Skeletal muscle tissue (tissue), 4 donors: Measurements from ENCODE around the gene MTA3. TPM values are rescaled to one million over a fixed set of nuclear protein-coding genes. Genes with fewer than 3 reads are reported as not detected.

ENCODE experiments used
- H3K27ac ChIP-seq: one replicate; pipeline ENCODE4 v1.7.0; 2013; ENCODE audit warnings: mild to moderate bottlenecking, low read depth, low read length, inconsistent platforms
- H3K27me3 ChIP-seq, 3 donors: one replicate each; pipeline ENCODE4 v1.7.0; 2013; ENCODE audit warnings: low read length in 3 of 3; ENCODE audit not compliant: control insufficient read depth in 3 of 3, insufficient read depth in 3 of 3
- H3K36me3 ChIP-seq, 3 donors: one replicate each; pipeline ENCODE4 v1.7.0; 2013; ENCODE audit warnings: low read length in 3 of 3; ENCODE audit not compliant: control insufficient read depth in 3 of 3, insufficient read depth in 3 of 3
- H3K4me1 ChIP-seq, 3 donors: one replicate each; pipeline ENCODE4 v1.7.0; 2013; ENCODE audit warnings: low read length in 3 of 3, mild to moderate bottlenecking in 3 of 3; ENCODE audit not compliant: control insufficient read depth in 3 of 3, insufficient read depth in 3 of 3
- H3K4me3 ChIP-seq, 3 donors: one replicate each; pipeline ENCODE4 v1.7.0; 2013; ENCODE audit warnings: low read length in 3 of 3
- H3K9ac ChIP-seq, 3 donors: one replicate each; pipeline ENCODE4 v1.7.0; 2013; ENCODE audit warnings: low read length in 3 of 3, mild to moderate bottlenecking in 3 of 3, moderate library complexity in 2 of 3, low read depth in 1 of 3
- H3K9me3 ChIP-seq, 3 donors: one replicate each; pipeline ENCODE4 v1.7.0; 2013; ENCODE audit warnings: low read length in 3 of 3; ENCODE audit not compliant: control insufficient read depth in 3 of 3
- total RNA-seq: library from RNA; depleted of rRNA; stranded (reverse); fragments of >200 nt; gene quantifications from one replicate; pipeline ENCODE4 v1.2.3, GENCODE V29; 2014
- donor health status: Osteomylitis.

MTA3 gene
- total RNA-seq, 1 donor from 2014 or later = 26.6 TPM

DNA sequence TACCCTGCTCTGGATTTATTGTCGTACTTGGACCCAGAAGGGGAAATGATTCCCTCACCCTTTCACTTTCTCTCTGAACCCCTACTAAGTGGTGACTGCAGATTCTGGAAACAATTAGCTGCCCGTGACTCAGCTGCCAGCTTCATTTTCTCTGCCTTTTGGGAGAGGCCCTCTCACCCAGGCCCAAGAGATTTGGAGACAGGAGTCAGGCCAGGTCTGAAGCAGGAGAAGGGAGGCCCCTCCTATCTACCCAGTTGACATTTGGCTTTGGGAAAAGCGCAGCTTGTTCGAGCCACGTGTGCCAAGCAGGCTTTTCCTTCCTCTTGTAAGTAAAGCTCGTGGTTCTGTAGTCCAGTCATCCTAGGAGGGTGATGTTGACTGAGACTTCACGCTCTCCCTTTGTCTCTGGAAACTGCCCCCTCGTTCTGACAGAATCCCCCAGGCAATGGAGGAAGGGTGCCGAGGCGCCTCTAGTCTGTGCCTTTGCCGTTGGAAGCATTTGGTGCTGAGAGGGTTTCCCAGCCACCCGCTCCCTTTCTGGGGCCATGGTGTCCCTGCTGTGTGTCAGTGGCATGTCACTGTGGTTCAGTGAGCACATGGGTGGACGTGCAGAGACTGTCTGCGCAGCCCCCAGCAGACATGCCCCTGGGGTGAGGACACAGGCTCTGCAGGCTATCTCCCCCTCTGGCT, 186.9 kb downstream of the MTA3 start:
- peak overlapping the region; percentile 88 for H3K27ac ChIP-seq
- H3K4me1 ChIP-seq = peaks cover 33 to 42% (median 36%) of the 10 kb centered on the region in 3 donors
- no peaks in the 10 kb centered on the region for H3K27me3 ChIP-seq
- H3K4me3 ChIP-seq = peak overlapping the region in 1 of 3 donors; percentile 27
- no peaks in the 10 kb centered on the region for H3K9me3 ChIP-seq
- peaks cover 0 to 10% (median 0%) of the 10 kb centered on the region in 3 donors for H3K36me3 ChIP-seq
- peak overlapping the region; percentile 35 to 52 (median 48) for H3K9ac ChIP-seq

DNA sequence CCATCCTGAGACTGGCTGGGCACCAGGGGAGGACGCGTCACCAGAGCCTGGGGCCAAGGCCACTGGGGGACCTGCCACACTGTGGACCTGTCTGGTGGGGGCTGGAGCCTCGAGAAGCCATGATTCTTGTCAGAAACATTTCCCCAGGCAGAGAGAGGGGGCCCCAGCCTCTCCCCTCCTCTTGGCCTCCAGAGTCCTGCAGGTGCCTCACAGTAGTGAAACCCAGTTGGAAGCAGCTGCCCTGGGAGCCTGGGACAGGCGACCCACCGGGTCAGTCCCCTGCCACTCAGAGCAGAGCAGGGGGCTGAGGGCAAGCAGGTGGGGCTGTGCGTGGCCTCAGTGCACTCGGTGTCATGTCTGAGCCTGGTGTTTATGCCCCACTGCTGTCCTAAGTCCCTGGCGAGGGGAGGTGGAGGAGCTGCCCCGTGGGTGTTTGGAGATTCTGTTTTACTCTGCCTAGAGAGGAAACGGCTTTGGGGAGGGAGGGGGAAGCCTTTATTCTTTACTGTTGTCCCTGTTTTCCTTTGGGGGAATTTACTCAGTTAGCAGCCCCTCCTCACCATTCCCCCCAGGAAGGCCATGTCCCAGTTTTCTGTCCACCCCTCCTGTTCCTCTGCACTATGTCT, 187.8 kb downstream of the MTA3 start:
- Histone ChIP-seq H3K27me3 (no peaks in the 10 kb centered on the region), H3K4me1 (peaks cover 33 to 42% (median 36%) of the 10 kb centered on the region in 3 donors), H3K9ac (peak overlapping the region in 1 of 3 donors; percentile 16), H3K36me3 (peaks cover 0 to 10% (median 0%) of the 10 kb centered on the region in 3 donors), H3K27ac (peak overlapping the region; percentile 88), H3K9me3 (no peaks in the 10 kb centered on the region), H3K4me3 (no peak overlapping the region)

DNA sequence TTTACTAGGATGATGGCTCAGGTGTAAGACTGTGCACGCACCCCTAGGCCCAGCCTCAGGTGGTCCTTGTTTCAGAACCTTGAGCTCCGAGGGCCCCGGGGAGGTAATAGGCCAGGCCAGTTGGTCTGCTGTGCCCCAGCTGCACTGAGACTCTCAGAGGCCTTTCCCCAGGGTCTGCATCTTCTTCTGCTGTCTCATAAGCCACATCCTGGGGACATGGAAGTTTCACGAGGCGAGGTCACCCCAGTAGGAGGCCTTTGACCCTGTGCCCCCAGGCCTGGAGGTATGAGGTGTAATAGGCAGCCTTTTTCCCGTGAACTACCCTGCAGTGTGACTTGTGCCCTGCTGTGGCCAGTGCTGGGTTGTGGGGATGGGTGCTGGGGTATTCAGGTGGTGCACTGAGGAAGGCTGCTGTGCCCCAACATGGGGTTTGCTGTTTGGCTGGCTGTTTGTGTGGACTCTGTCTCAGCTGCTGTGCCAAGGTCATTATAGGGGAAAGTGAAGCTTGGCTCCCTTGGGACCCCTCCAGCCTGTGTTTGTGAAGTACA, 188.6 kb downstream of the MTA3 start:
- Histone ChIP-seq H3K36me3 (peaks cover 0 to 10% (median 0%) of the 10 kb centered on the region in 3 donors), H3K27ac (no peak overlapping the region), H3K27me3 (no peaks in the 10 kb centered on the region), H3K4me3 (no peak overlapping the region), H3K9ac (no peak overlapping the region), H3K4me1 (peaks cover 33 to 38% (median 36%) of the 10 kb centered on the region in 3 donors), H3K9me3 (no peaks in the 10 kb centered on the region)

DNA sequence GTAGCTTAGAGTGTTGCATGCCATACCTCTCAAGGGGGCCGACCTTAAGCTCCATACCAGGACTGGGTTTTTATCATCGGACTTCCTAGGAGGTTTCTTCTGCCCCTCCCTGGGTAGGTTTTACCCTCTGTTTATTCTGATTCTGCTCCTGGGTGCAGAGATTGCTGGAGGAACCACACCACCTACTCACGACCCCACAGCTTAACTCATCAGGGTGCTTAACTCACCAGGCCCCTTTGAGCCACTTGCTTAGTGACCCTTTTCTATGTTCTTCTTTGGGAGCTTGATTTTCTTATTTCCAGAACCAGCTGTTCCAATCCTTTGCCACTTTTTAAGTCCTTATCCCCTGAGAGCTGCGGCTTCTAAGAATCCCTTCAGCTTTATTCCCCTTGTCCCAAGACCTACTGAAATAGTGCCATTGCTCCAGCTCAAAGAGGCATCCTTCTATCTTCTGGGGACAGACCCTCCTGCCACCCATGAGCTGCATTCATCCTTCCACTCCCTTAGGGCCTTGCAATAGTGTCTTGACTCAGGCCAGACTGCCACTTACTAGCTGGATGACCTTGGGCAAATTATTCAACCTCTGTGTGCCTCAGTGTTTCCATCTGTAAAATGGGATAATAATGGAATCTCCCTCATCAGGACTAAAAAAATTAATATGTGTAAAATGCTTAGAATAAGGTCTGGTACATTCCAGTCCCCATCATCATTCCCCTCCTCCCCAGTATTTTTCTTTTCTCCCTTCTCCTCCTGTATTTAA, 189.7 kb downstream of the MTA3 start:
- no peak overlapping the region for H3K9ac ChIP-seq

DNA sequence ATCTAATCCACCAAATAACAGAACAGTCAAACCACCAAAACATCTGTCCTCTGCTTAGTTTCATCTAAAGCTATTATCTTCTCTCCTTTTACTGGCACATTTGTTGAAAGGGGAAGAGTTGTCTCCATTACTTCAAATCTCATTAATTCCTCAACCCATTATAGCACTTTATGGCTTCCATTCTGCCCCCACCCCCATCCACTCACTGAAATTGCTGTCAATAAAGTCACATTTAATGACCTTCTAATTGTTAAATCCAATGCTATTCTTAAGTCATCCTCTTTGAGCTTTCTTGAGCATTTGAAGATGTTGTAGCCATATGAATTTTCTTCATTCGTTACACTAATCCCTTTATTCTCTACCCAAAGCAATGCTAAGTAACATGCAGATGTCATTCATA, 190.3 kb downstream of the MTA3 start:
- H3K27ac ChIP-seq = no peak overlapping the region
- H3K9me3 ChIP-seq = no peaks in the 10 kb centered on the region
- no peaks in the 10 kb centered on the region for H3K27me3 ChIP-seq
- peaks cover 20 to 27% (median 26%) of the 10 kb centered on the region in 3 donors for H3K4me1 ChIP-seq
- H3K36me3 ChIP-seq = peaks cover 0 to 5% (median 5%) of the 10 kb centered on the region in 3 donors
- H3K4me3 ChIP-seq = no peak overlapping the region
- H3K9ac ChIP-seq = no peak overlapping the region

More for the DNA sequence above, 189.7 kb downstream of the MTA3 start:
- Histone ChIP-seq H3K4me3 (no peak overlapping the region), H3K27ac (no peak overlapping the region), H3K27me3 (no peaks in the 10 kb centered on the region), H3K36me3 (peaks cover 0 to 8% (median 4%) of the 10 kb centered on the region in 3 donors), H3K9me3 (no peaks in the 10 kb centered on the region), H3K4me1 (peaks cover 26 to 32% (median 32%) of the 10 kb centered on the region in 3 donors)

DNA sequence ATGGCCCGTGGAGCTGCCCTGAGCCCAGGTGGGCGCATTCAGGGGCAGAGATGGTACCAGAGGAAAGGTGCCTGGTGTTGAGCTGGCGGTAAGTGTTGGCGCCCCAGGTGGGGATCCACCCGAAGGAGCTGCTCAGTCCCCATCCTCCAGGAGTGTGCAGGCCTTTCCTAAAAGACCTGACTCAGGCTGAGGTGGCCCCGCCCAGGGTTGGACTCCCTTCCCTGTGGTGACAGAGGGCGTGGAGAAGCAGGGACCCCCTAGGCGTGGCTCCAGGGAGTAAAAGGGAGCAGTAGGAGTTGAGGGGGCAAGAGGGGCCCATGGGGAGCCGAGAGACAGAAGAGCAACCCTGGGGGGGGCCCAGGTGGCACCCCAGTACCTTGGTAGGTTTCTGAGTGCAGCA, 193.1 kb downstream of the MTA3 start:
- no peak overlapping the region for H3K4me3 ChIP-seq
- peaks cover 0 to 5% (median 5%) of the 10 kb centered on the region in 3 donors for H3K36me3 ChIP-seq
- H3K4me1 ChIP-seq = peaks cover 0 to 4% (median 3%) of the 10 kb centered on the region in 3 donors
- H3K27me3 ChIP-seq = no peaks in the 10 kb centered on the region
- H3K9me3 ChIP-seq = no peaks in the 10 kb centered on the region
- no peak overlapping the region for H3K27ac ChIP-seq
- H3K9ac ChIP-seq = no peak overlapping the region

DNA sequence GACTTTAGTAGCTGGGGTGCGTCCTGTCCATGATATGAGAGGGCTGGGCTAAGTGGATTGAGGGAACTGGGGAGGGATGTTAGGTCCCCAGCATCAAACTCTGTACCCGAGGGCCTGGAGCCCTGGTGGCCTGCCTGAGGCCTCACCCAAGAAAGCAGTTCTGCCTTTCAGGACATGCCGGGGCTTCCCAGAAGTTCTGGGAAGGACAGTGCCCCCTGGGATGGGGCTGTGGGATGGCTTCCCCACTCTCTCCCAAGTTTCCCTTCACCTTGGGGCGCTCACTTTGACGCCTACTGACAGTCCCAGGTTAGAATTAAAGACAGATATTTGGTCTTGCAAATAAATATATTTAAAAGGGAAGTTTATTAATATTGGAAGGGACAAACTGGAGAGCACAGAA, 193.7 kb downstream of the MTA3 start:
- Histone ChIP-seq H3K27ac (no peak overlapping the region), H3K4me3 (no peak overlapping the region), H3K9me3 (no peaks in the 10 kb centered on the region), H3K27me3 (no peaks in the 10 kb centered on the region), H3K4me1 (peaks cover 0 to 4% (median 1%) of the 10 kb centered on the region in 3 donors), H3K36me3 (peaks cover 0 to 5% (median 5%) of the 10 kb centered on the region in 3 donors), H3K9ac (no peak overlapping the region)

DNA sequence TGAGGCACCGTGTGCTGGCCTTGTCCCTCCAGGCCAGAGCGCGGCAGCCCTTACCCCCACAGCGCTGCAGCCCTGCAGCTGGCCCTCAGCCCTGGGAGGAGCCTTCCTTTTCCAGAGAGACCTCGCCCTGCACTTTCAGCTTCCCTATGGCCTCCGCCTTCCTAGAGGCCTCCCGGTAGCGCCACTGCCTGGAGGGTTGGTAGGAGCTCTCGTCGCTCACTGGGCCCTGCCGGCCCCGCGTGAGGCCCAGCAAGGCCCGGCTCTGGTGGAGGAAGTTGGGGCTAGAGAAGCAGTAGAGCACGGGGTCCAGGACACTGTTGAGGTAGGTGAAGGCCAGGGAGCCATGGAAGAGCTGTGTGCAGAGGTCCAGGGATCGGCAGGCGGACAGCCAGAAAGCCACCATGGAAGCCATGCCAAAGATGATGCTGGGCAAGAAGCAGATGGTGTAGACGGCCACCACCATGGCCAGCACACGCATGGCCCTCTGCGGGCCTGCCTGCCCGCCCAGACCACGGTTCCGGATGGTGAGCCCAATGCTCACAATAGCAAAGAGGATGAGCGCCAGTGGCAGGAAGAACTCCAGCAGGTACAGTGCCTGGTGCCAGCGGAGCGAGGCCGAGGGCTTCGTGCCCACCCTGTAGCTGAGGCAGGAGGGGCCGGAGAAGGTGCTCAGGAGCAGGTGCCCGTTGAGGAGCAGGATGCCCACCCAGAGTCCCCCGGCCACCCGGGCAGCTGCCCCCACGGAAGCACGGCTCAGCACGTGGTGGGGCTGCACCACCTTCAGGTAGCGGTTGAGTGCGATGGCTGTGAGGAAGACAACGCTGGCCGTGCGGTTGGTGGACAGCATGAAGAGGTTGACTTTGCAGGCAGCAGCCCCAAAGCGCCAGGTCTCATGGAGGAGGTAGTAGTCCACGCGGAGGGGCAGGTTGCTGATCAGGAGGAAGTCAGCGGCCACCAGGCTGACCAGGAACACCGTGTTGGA, 194.7 kb downstream of the MTA3 start:
- Histone ChIP-seq H3K9me3 (no peaks in the 10 kb centered on the region), H3K27ac (no peak overlapping the region), H3K27me3 (no peaks in the 10 kb centered on the region), H3K4me1 (peaks cover 0 to 4% (median 0%) of the 10 kb centered on the region in 3 donors), H3K36me3 (peaks cover 0 to 5% (median 5%) of the 10 kb centered on the region in 3 donors), H3K9ac (no peak overlapping the region), H3K4me3 (no peak overlapping the region)

DNA sequence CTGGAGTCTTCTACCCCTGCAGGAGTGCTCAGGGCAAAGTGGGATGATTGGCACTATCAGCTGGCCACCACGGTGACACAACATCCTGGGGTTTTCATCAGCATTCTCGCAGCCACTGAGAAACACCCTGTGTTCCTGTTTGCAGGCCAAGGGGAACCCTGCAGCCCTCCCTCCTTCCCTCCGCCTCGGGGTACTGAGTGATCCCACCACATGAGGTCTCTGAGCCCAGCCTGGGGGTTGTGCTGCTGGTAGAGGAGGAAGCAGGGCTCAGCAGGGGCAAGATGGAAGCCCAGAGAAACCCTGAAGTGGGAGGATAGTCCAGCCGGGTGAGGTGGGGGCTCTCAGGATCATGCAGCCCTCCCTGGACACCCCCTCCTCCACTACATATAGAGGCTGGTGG, 195.7 kb downstream of the MTA3 start, which contains the start of gene OXER1:
TSS of gene OXER1 (minus strand) at position 40 of the 400 bp plus-strand sequence. CDS start 73 bp downstream, outside the sequence.
- peaks cover 0 to 5% (median 5%) of the 10 kb centered on the region in 3 donors for H3K36me3 ChIP-seq
- no peaks in the 10 kb centered on the region for H3K9me3 ChIP-seq
- no peak within 1 kb of the TSS for H3K4me3 ChIP-seq
- H3K9ac ChIP-seq = no peak within 1 kb of the TSS
- H3K27ac ChIP-seq = no peak within 1 kb of the TSS
- peaks cover 0 to 4% (median 0%) of the 10 kb centered on the region in 3 donors for H3K4me1 ChIP-seq
- H3K27me3 ChIP-seq = no peaks in the 10 kb centered on the region
